ENCODE data around the gene DRAP1. TPM values are rescaled to one million over a fixed set of nuclear protein-coding genes. Genes with fewer than 3 reads are reported as not detected.

Gene DRAP1
- total and polyA plus RNA-seq, 9 of the 15 experiments (the other 6 are each of a cell fraction or from before 2014, with no cell fraction given) = 9.6 to 200 (median 92.9) TPM

- no peak for TF ChIP-seq ZFP1 (CRISPR knock-in tag; IDR thresholded peaks at IDR 0.05)
- TF ChIP-seq ZEB2 (IDR thresholded peaks at IDR 0.05) = no peak
- peak; percentile 72 for TF ChIP-seq CREM (IDR thresholded peaks at IDR 0.05; ENCODE audit: low read depth)
- peak; percentile 30 for TF ChIP-seq HNRNPLL (IDR thresholded peaks at IDR 0.05; ENCODE audit: low read depth, low read length, poor library complexity, severe bottlenecking)
- peak; percentile 22 for TF ChIP-seq HMGXB4 (CRISPR knock-in tag; IDR thresholded peaks at IDR 0.05)
- TF ChIP-seq ZNF707 (CRISPR knock-in tag; conservative IDR thresholded peaks at IDR 0.05) = no peak
- peak; percentile 55; the same call in 1 of the 2 replicates for TF ChIP-seq ZNF766 (CRISPR knock-in tag; conservative IDR thresholded peaks at IDR 0.05)
- no peak for TF ChIP-seq NUFIP1 (IDR thresholded peaks at IDR 0.05; ENCODE audit: partially characterized antibody)
- 0 out of 2 replicates have a peak, but pooled peaks have one; percentile 57 for TF ChIP-seq ZNF41 (CRISPR knock-in tag; conservative IDR thresholded peaks at IDR 0.05)
- no peak for TF ChIP-seq HINFP (tag; conservative IDR thresholded peaks at IDR 0.05; ENCODE audit: low read depth)
- no peak for TF ChIP-seq NFE2 (IDR thresholded peaks at IDR 0.05; ENCODE audit: low read depth)
- peak; percentile 43; the same call in 1 of the 2 replicates for TF ChIP-seq RBM14 (IDR thresholded peaks at IDR 0.05; ENCODE audit: borderline replicate concordance, insufficient read depth, low read depth, low read length)
- TF ChIP-seq MNT (conservative IDR thresholded peaks at IDR 0.05) = peak; percentile 72 to 83
- TF ChIP-seq FOXK2 (conservative IDR thresholded peaks at IDR 0.05 in 1 of 2, IDR thresholded peaks at IDR 0.05 in 1 of 2; ENCODE audit: low read depth in 2 of 2) = no peak
- no peak for TF ChIP-seq EZH2 (IDR thresholded peaks at IDR 0.05; ENCODE audit: borderline replicate concordance, low read depth, low read length)
- no peak for TF ChIP-seq ZNF644 (tag; IDR thresholded peaks at IDR 0.05; ENCODE audit: low read depth)
- no peak for TF ChIP-seq TCF15 (CRISPR knock-in tag; IDR thresholded peaks at IDR 0.05)
- no peak for TF ChIP-seq MAFF (IDR thresholded peaks at IDR 0.05; ENCODE audit: low read length)
- TF ChIP-seq CSDE1 (IDR thresholded peaks at IDR 0.05) = no peak
- peak; percentile 54; the same call in 1 of the 2 replicates for TF ChIP-seq ZNF143 (CRISPR knock-in tag; IDR thresholded peaks at IDR 0.05)
- 0 out of 2 replicates have a peak, but pooled peaks have one; percentile 24 for TF ChIP-seq GTF2E2 (tag; IDR thresholded peaks at IDR 0.05)
- TF ChIP-seq ZNF175 (CRISPR knock-in tag; IDR thresholded peaks at IDR 0.05; ENCODE audit: low read depth) = peak; percentile 46; the same call in 1 of the 2 replicates
- TF ChIP-seq FOXJ2 (tag; IDR thresholded peaks at IDR 0.05) = no peak
Measured at GRCh38 chr11:65890324-65891218, 28.7 kb upstream of the DRAP1 start, which contains the start of gene CCDC85B (continued).
